Left lung (tissue), 14 donors: ENCODE results near the gene IL13. TPM values are rescaled to one million over a fixed set of nuclear protein-coding genes. Genes with fewer than 3 reads are reported as not detected.

Experiments used
- ATAC-seq: fragments of 200-7000 bp; cut with Tn5 transposase; one replicate; pipeline ENCODE4 v1.9.1; 2020; ENCODE audit warnings: moderate library complexity
- DNase-seq, 4 donors: peaks; one replicate each; pipeline ENCODE4 v3.0.0-alpha.2; 2013 to 2020
- H3K27ac ChIP-seq, 2 donors: fragments of 200-600 bp; sonication (generic) in 1 of 2; one replicate each; pipeline versions ENCODE4 v1.5.0 to v1.8.0; 2020 to 2021
- H3K27me3 ChIP-seq, 2 donors: fragments of 200-600 bp; sonication (generic) in 1 of 2; one replicate each; pipeline versions ENCODE4 v1.5.0 to v1.8.0; 2020 to 2021
- H3K36me3 ChIP-seq, 2 donors: fragments of 200-600 bp; sonication (generic) in 1 of 2; one replicate each; pipeline versions ENCODE4 v1.5.0 to v1.8.0; 2020 to 2021
- H3K4me1 ChIP-seq, 2 donors: fragments of 200-600 bp; one replicate each; pipeline ENCODE4 v1.8.0; 2021
- H3K4me3 ChIP-seq, 2 donors: fragments of 200-600 bp; sonication (generic) in 1 of 2; one replicate each; pipeline versions ENCODE4 v1.5.0 to v1.8.0; 2020 to 2021; ENCODE audit warnings: mild to moderate bottlenecking in 1 of 2
- H3K9me3 ChIP-seq, 2 donors: fragments of 200-600 bp; sonication (generic) in 1 of 2; one replicate each; pipeline versions ENCODE4 v1.5.0 to v1.8.0; 2020 to 2021
- intact Hi-C, 2 donors: fragments of 100-400 bp; cut with DNase I; formaldehyde crosslinking; loops; one replicate each; pipeline versions ENCODE4 v1.11.2 to v1.14.2; 2022
- long read RNA-seq, 12 donors: library from polyadenylated mRNA in 2 of 12; unstranded in 2 of 12; transcript quantifications; one replicate each; pipeline ENCODE4 v2.0.0 and lab custom pipeline, GENCODE V29; 2019 to 2026
- polyA plus RNA-seq, 6 donors: library from polyadenylated mRNA; unstranded; fragments of 120-200 nt; gene quantifications; one replicate each; pipeline ENCODE4 v1.2.1, GENCODE V29; 2013; ENCODE audit not compliant: insufficient read length in 6 of 6
- total RNA-seq, 2 donors: library from RNA; stranded (reverse); fragmentation: NEBNext Ultra II Directional; extraction: Animal tissue kit (Norgen Biotek cat#: 25700); gene quantifications; one replicate each; pipeline ENCODE4 v1.2.1, GENCODE V29; 2021
- TF ChIP-seq, protein P1 (sequence below), 2 donors: fragments of 200-600 bp; sonication (generic) in 1 of 2; IDR thresholded peaks; one replicate each; pipeline versions ENCODE4 v1.5.0 to v1.8.0; 2021; ENCODE audit warnings: antibody characterized with exemption in 2 of 2
- donor health status: DM: no; HTN: yes; CAD: no.
- donor health status: DM: no; HTN: no; CAD: no.

The IL13 gene
- not detected for total RNA-seq
- polyA plus RNA-seq = under 1 TPM in 2 of 6 donors, not detected in 4; 0.15 to 0.16 TPM
- long read RNA-seq, donor 1 = 0 reads
- long read RNA-seq, donor 2 = 0 reads
- long read RNA-seq, donor 3 = 0 reads
- long read RNA-seq, donor 4 = 0 reads
- long read RNA-seq, donor 5 = 0 reads
- long read RNA-seq, donor 6 = 0 reads
- long read RNA-seq, donor 7 = 0 reads
- long read RNA-seq, donor 8 = 0 reads
- long read RNA-seq, donor 9 = 0 reads
- long read RNA-seq, donor 10 = 0 reads
- long read RNA-seq, donor 11 = 0 reads
- long read RNA-seq, donor 12 = 0 reads

DNA sequence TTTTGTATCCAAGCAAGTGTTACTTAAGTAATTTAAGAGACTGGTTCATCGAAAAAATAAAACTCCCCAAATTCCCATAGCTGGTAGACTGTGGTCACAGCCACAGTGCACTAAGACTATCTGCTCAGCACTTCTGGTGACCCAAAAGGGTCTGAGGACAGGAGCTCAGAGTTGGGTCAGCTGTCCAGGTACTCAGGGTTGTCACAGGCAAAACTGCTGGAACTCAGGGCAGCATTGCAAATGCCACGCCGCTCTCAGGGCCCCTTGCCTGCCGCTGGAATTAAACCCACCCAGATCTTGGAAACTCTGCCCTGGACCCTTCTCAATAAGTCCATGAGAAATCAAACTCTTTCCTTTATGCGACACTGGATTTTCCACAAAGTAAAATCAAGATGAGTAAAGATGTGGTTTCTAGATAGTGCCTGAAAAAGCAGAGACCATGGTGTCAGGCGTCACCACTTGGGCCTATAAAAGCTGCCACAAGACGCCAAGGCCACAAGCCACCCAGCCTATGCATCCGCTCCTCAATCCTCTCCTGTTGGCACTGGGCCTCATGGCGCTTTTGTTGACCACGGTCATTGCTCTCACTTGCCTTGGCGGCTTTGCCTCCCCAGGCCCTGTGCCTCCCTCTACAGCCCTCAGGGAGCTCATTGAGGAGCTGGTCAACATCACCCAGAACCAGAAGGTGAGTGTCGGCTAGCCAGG, at the start of gene IL13:
Gene IL13, plus strand, starts transcription at position 498 of the 705 bp plus-strand sequence. Its CDS starts 14 bp downstream, at position 512.
- intact Hi-C loops = no loop called here
- TF ChIP-seq, protein P1, sequence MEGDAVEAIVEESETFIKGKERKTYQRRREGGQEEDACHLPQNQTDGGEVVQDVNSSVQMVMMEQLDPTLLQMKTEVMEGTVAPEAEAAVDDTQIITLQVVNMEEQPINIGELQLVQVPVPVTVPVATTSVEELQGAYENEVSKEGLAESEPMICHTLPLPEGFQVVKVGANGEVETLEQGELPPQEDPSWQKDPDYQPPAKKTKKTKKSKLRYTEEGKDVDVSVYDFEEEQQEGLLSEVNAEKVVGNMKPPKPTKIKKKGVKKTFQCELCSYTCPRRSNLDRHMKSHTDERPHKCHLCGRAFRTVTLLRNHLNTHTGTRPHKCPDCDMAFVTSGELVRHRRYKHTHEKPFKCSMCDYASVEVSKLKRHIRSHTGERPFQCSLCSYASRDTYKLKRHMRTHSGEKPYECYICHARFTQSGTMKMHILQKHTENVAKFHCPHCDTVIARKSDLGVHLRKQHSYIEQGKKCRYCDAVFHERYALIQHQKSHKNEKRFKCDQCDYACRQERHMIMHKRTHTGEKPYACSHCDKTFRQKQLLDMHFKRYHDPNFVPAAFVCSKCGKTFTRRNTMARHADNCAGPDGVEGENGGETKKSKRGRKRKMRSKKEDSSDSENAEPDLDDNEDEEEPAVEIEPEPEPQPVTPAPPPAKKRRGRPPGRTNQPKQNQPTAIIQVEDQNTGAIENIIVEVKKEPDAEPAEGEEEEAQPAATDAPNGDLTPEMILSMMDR (IDR thresholded peaks at IDR 0.05) = no peak
- Histone ChIP-seq H3K9me3 (no peaks in the 10 kb centered on the region), H3K27ac (no peak within 1 kb of the TSS), H3K4me1 (peaks cover 4 to 14% of the 10 kb centered on the region in 2 donors), H3K4me3 (no peak within 1 kb of the TSS), H3K27me3 (peaks cover 17 to 51% of the 10 kb centered on the region in 2 donors), H3K36me3 (no peaks in the 10 kb centered on the region)
- DNase-seq = no peak
- no peak for ATAC-seq

DNA sequence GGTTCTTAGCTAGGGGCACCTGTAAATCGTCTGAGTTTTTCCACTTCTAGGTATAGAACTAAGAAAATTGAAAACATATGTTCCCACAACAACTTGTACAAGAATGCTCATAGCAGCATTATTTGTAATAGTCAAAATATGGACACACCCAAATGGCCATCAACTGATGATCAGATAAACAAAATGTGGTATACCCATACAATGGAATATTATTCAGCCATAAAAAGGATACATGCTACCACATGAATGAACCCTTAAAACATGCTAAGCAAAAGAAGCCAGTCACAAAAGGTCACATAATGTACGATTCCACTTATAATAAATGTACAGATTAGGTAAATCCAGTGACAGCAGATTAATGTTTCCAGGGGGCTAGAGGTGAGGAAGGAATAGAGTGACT, 46.0 kb upstream of the IL13 start:
- TF ChIP-seq, protein P1 (IDR thresholded peaks at IDR 0.05) = no peak
- no peak for DNase-seq
- intact Hi-C loops = no loop called here
- Histone ChIP-seq H3K9me3 (no peaks in the 10 kb centered on the region), H3K36me3 (peaks cover 0 to 92% of the 10 kb centered on the region in 2 donors), H3K4me3 (no peak overlapping the region), H3K4me1 (no peaks in the 10 kb centered on the region), H3K27ac (no peak overlapping the region), H3K27me3 (no peaks in the 10 kb centered on the region)
- no peak for ATAC-seq

DNA sequence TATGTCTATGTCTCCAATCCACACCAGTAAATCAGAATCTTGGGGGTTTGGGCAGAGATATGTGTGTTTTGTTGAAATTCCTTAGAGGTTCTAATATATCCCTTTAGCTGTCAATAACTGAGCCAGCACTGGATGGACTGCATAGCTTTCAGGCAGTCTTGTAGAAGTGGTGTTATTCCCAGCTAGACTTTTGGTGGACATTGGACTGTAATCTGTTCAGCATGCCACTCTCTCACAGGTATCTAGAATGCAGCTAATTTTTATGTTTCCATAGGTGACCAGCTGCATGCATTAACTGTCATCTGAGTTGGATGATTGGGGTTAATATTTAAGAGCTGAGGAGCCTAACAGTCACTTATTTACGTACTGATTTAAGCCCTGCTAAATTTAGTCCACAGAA, 45.1 kb upstream of the IL13 start:
- DNase-seq (no peak), ATAC-seq (no peak)
- H3K4me1 ChIP-seq = no peaks in the 10 kb centered on the region
- H3K36me3 ChIP-seq = peaks cover 0 to 92% of the 10 kb centered on the region in 2 donors
- intact Hi-C loops = no loop called here
- no peaks in the 10 kb centered on the region for H3K9me3 ChIP-seq
- H3K4me3 ChIP-seq = no peak overlapping the region
- H3K27me3 ChIP-seq = no peaks in the 10 kb centered on the region
- H3K27ac ChIP-seq = no peak overlapping the region
- TF ChIP-seq, protein P1 (IDR thresholded peaks at IDR 0.05) = no peak

DNA sequence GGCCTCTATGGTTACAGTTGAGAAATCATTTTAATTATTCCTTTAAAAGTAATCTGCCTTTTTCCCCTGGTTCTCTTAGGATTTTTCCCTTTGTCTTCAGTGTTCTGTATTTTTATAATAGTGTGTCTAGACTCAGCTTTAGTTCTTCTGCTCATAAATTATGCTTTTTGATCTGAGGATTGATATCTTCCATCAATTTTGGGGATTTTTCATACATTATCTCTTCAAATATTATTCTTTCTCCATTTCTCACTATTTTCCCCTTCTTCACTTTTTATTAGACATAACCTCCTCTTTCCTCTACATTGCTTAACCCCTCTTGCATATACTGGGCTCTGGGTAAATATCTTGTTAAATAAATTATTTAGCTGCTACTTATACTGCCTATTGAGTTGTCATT, 36.3 kb upstream of the IL13 start:
- Histone ChIP-seq H3K27me3 (no peaks in the 10 kb centered on the region), H3K27ac (no peak overlapping the region), H3K9me3 (no peaks in the 10 kb centered on the region), H3K36me3 (peaks cover 0 to 65% of the 10 kb centered on the region in 2 donors), H3K4me3 (no peak overlapping the region), H3K4me1 (no peaks in the 10 kb centered on the region)
- DNase-seq = no peak
- ATAC-seq = no peak
- intact Hi-C loops = no loop called here
- TF ChIP-seq, protein P1 (IDR thresholded peaks at IDR 0.05) = no peak

DNA sequence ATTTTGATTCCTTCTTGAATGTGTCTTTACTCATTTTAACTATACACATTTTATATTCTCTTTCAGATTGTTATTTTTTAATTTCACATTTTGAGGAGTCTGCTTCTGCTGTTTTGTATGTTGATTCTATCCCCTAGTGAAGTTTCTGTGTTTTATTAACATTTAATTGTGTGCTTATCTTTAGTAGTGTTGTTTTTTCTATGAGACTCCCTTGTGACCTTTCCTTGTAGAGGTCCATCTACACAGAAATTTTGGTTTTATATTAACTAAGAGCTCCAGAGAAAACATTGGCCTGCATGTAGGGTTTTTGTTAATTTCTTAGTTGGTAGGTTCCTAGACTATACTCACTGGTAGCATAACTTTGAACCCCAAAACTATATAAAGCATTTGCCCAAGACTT, 35.4 kb upstream of the IL13 start:
- Histone ChIP-seq H3K27me3 (no peaks in the 10 kb centered on the region), H3K36me3 (peaks cover 0 to 56% of the 10 kb centered on the region in 2 donors), H3K4me3 (no peak overlapping the region), H3K9me3 (no peaks in the 10 kb centered on the region), H3K4me1 (no peaks in the 10 kb centered on the region), H3K27ac (no peak overlapping the region)
- DNase-seq (no peak), ATAC-seq (no peak)
- TF ChIP-seq, protein P1 (IDR thresholded peaks at IDR 0.05) = no peak
- intact Hi-C loops = no loop called here
